ENCODE data around the gene FUBP3.

Gene FUBP3

GRCh38 chr9:130632841-130633240 is 53.5 kb downstream of the FUBP3 start:
- in situ Hi-C loops (cut with HindIII; ENCODE audit: low sequenced_read_pairs) = no loop called here

GRCh38 chr9:130633336-130634190 is 54.2 kb downstream of the FUBP3 start:
- in situ Hi-C loops (cut with HindIII; ENCODE audit: low sequenced_read_pairs) = no loop called here

- in situ Hi-C loops (cut with HindIII; ENCODE audit: low sequenced_read_pairs) = no loop called here
Measured at GRCh38 chr9:130634191-130634768, 54.9 kb downstream of the FUBP3 start.

GRCh38 chr9:130634801-130635200 is 55.4 kb downstream of the FUBP3 start:
- in situ Hi-C loops (cut with HindIII; ENCODE audit: low sequenced_read_pairs) = no loop called here

GRCh38 chr9:130635306-130635705 is 55.9 kb downstream of the FUBP3 start:
- in situ Hi-C loops (cut with HindIII; ENCODE audit: low sequenced_read_pairs) = no loop called here

GRCh38 chr9:130635721-130636647 is 56.6 kb downstream of the FUBP3 start:
- in situ Hi-C loops (cut with HindIII; ENCODE audit: low sequenced_read_pairs) = no loop called here

- in situ Hi-C loops (cut with HindIII; ENCODE audit: low sequenced_read_pairs) = no loop called here
Measured at GRCh38 chr9:130636648-130637020, 57.3 kb downstream of the FUBP3 start.

GRCh38 chr9:130638284-130639123 is 59.1 kb downstream of the FUBP3 start:
- in situ Hi-C loops (cut with HindIII; ENCODE audit: low sequenced_read_pairs) = no loop called here

GRCh38 chr9:130639124-130639765 is 59.9 kb downstream of the FUBP3 start:
- in situ Hi-C loops (cut with HindIII; ENCODE audit: low sequenced_read_pairs) = no loop called here

GRCh38 chr9:130639866-130640555 is 60.6 kb downstream of the FUBP3 start:
- in situ Hi-C loops (cut with HindIII; ENCODE audit: low sequenced_read_pairs) = no loop called here

- in situ Hi-C loops (cut with HindIII; ENCODE audit: low sequenced_read_pairs) = no loop called here
Measured at GRCh38 chr9:130640681-130641080, 61.3 kb downstream of the FUBP3 start.

GRCh38 chr9:130642926-130643325 is 63.5 kb downstream of the FUBP3 start:
- in situ Hi-C loops (cut with HindIII; ENCODE audit: low sequenced_read_pairs) = no loop called here

GRCh38 chr9:130651221-130651620 is 71.8 kb downstream of the FUBP3 start:
- in situ Hi-C loops (cut with HindIII; ENCODE audit: low sequenced_read_pairs) = no loop called here

- in situ Hi-C loops (cut with HindIII; ENCODE audit: low sequenced_read_pairs) = no loop called here
Measured at GRCh38 chr9:130651752-130652151, 72.4 kb downstream of the FUBP3 start.

- in situ Hi-C loops (cut with HindIII; ENCODE audit: low sequenced_read_pairs) = no loop called here
Measured at GRCh38 chr9:130654879-130655278, 75.5 kb downstream of the FUBP3 start.

GRCh38 chr9:130658893-130659698 is 79.7 kb downstream of the FUBP3 start:
- in situ Hi-C loops (cut with HindIII; ENCODE audit: low sequenced_read_pairs) = no loop called here

- in situ Hi-C loops (cut with HindIII; ENCODE audit: low sequenced_read_pairs) = no loop called here
Measured at GRCh38 chr9:130659699-130660248, 80.4 kb downstream of the FUBP3 start.

GRCh38 chr9:130660326-130660682 is 80.9 kb downstream of the FUBP3 start:
- in situ Hi-C loops (cut with HindIII; ENCODE audit: low sequenced_read_pairs) = no loop called here
